GM12892 (cell line): ENCODE results near the gene RAB27B.

Experiments
- DNase-seq: peaks from one replicate; pipeline ENCODE4 v3.0.0; 2011; ENCODE audit not compliant: insufficient read length
- FAIRE-seq: peaks from 2 replicates; lab custom pipeline; 2011; peaks lifted over from hg19 to GRCh38; lab: Jason Lieb, UNC
- POLR2A ChIP-seq: IDR thresholded peaks from 2 replicates; pipeline ENCODE4 v1.6.1; 2011; ENCODE audit warnings: low read depth, low read length, control low read depth
- POLR2AphosphoS5 ChIP-seq: IDR thresholded peaks from 2 replicates; pipeline ENCODE4 v1.6.1; 2011; ENCODE audit warnings: low read depth, low read length, control low read depth
- TAF1 ChIP-seq: IDR thresholded peaks from 2 replicates; pipeline ENCODE4 v1.6.1; 2011; ENCODE audit warnings: low read depth, mild to moderate bottlenecking, control low read depth, low read length, borderline replicate concordance

Gene RAB27B

GRCh38 chr18:54825601-54826344, 2.5 kb upstream of the RAB27B start:
- no peak for TF ChIP-seq POLR2AphosphoS5
- no peak for TF ChIP-seq TAF1
- TF ChIP-seq POLR2A = no peak
- no peak for FAIRE-seq
- no peak for DNase-seq

DNA sequence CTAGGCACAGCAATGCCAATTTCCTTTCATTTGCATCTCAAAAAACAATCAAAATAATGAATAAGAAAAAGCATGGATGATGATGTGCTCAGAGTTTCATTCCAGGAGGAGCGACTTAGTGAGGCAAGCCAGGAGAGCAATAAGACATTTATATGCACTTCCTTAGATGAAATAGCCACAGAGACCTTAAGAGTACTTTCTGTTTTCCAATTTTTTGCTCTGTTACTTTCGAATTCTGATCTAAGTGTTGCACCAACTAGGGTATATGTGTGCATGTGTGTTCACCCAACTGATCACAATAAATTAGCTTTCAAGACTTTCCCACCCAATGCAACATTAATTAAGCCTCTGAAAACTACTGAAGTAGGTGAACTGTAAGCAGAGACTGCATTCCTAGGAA, 709 bp downstream of the RAB27B start:
- DNase-seq (no peak), FAIRE-seq (no peak)
- no peak for TF ChIP-seq TAF1
- TF ChIP-seq POLR2AphosphoS5 = no peak
- TF ChIP-seq POLR2A = no peak

DNA sequence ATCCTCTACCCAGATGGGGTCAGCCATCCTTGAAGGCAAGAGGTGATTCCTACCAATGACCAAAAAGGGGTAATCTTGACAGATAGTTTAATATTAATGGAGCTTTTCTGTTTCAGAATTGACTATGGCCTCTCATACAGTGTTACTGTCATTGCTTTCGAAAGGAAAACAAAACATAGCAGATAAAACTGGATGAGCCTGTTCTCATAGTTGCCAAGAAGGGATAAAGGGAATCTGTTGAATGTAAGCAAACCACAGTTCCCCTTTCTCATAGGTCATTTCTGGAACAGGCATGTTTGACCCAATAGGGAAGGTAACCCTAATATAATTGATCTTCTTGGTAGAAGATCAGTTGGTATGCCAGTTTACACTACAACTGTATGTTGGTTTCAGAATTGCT, 1.6 kb downstream of the RAB27B start:
- FAIRE-seq (no peak), DNase-seq (no peak)
- TF ChIP-seq TAF1 (no peak), POLR2AphosphoS5 (no peak), POLR2A (no peak)

GRCh38 chr18:54830260-54830659, 2.0 kb downstream of the RAB27B start:
- DNase-seq (no peak), FAIRE-seq (no peak)
- TF ChIP-seq POLR2AphosphoS5 (no peak), TAF1 (no peak), POLR2A (no peak)

DNA sequence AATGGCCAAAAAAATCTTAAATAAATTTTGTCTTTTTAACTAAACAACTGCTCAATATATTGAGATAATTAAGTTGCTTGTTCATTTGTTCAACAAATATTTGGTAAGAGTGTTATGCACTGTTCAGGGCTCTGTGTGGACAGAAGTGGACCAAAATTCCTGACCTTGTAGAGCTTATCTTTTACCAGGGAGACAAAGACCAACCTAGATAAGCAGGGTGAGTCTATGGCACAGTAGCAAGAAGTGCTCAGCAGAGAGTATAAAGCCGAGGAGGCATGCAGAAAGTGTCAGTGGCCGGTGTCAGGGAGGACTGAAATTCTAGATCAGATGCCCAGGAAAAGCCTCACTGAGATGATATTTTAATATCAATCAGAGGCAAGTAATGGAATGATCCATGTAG, 2.6 kb downstream of the RAB27B start:
- DNase-seq (no peak), FAIRE-seq (no peak)
- TF ChIP-seq TAF1 (no peak), POLR2A (no peak), POLR2AphosphoS5 (no peak)

- no peak for DNase-seq
Observed at GRCh38 chr18:54835944-54836343, 7.7 kb downstream of the RAB27B start.

DNA sequence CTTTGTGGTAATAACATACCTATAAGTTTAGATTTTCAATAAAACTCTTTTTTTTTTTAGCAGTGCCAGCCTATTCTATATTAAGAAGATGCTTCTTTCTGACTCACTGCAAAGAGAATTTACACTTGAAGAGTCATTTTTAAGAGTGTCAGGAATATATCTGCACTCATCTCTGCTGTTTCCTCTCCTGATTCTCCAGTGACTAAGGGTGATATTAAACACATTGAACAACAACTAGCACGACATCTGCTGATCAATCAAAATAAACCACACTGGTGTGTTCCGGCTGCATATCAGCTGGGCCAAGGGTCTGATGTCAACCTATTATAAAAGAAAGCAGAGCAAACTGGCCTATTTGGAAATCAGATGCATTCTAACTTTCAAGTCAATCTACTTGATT, 15.0 kb downstream of the RAB27B start:
- no peak for DNase-seq
- TF ChIP-seq POLR2A (no peak), POLR2AphosphoS5 (no peak), TAF1 (no peak)
- no peak for FAIRE-seq

More at GRCh38 chr18:54835944-54836343, 7.7 kb downstream of the RAB27B start:
- no peak for FAIRE-seq
- TF ChIP-seq POLR2AphosphoS5 = no peak
- TF ChIP-seq POLR2A = no peak
- TF ChIP-seq TAF1 = no peak

- TF ChIP-seq POLR2A (no peak), TAF1 (no peak), POLR2AphosphoS5 (no peak)
- DNase-seq (no peak), FAIRE-seq (no peak)
Observed at GRCh38 chr18:54845787-54846186, 17.5 kb downstream of the RAB27B start.

DNA sequence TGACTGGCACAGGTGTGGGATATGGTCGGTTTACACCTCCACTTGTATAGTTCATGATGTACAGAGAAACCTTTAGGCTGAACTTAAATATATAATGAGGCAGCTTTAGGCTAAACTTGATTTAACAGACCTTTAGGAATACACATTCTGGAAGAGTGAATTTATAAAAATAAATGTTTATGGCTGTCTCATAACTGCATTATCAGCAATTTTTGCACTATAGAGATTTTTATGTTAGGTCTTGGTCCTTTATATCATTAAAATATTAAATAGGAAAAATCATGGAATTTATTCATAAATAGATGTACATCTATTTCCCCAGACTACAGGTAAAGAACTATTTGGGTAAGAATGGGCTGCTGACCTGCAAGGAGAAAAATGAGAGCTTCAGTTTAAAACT, 19.8 kb downstream of the RAB27B start:
- FAIRE-seq = no peak
- DNase-seq = no peak
- TF ChIP-seq POLR2AphosphoS5 = no peak
- no peak for TF ChIP-seq TAF1
- TF ChIP-seq POLR2A = no peak

GRCh38 chr18:54849683-54850082, 21.4 kb downstream of the RAB27B start:
- DNase-seq (no peak), FAIRE-seq (no peak)
- TF ChIP-seq TAF1 (no peak), POLR2AphosphoS5 (no peak), POLR2A (no peak)

DNA sequence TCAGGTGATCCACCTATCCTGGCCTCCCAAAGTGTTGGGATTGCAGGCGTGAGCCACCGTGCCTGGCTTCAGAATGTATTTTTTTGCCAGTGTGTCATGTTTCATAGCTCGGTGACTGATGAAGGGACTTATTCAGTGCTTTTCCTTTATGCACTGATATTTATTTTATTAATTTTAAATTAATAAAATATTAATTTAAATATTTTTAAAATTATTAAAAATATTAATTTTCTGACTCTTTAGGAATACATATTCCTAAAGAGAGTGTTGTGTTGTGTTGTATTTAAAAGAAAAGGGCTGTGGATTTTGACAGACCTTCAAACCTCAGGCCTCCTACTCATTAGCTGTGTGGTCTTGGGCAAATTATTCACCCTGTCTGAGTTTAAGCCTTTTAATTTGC, 22.3 kb downstream of the RAB27B start:
- DNase-seq = no peak
- TF ChIP-seq TAF1 = no peak
- no peak for TF ChIP-seq POLR2AphosphoS5
- no peak for TF ChIP-seq POLR2A
- no peak for FAIRE-seq
